Osteoblast (primary cell): ENCODE measurements around the gene KCNAB1. TPM values are rescaled to one million over a fixed set of nuclear protein-coding genes. Genes with fewer than 3 reads are reported as not detected.

ENCODE experiments used
- DNase-seq: peaks from one replicate; pipeline ENCODE4 v3.0.0; 2011; ENCODE audit warnings: low spot score, mixed read lengths; ENCODE audit not compliant: insufficient read length; ENCODE audit errors: missing footprints
- H2AFZ ChIP-seq: 2 replicates; pipeline ENCODE4 v1.6.0; 2011; ENCODE audit warnings: mild to moderate bottlenecking, low read length
- H3K27ac ChIP-seq: 2 replicates; pipeline ENCODE4 v1.5.1; 2011; ENCODE audit warnings: mild to moderate bottlenecking, low read depth, low read length, moderate library complexity
- H3K27me3 ChIP-seq: 2 replicates; pipeline ENCODE4 v1.6.0; 2012; ENCODE audit warnings: mild to moderate bottlenecking, control low read depth, inconsistent platforms, low read length, moderate library complexity; ENCODE audit not compliant: insufficient read depth
- H3K36me3 ChIP-seq: 2 replicates; pipeline ENCODE4 v1.5.1; 2011; ENCODE audit warnings: mild to moderate bottlenecking, low read length, control low read depth, moderate library complexity; ENCODE audit not compliant: insufficient read depth
- H3K4me1 ChIP-seq: 2 replicates; pipeline ENCODE4 v1.5.1; 2011; ENCODE audit warnings: mild to moderate bottlenecking, low read length, control low read depth, moderate library complexity; ENCODE audit not compliant: insufficient read depth
- H3K4me2 ChIP-seq: 2 replicates; pipeline ENCODE4 v1.6.0; 2011; ENCODE audit warnings: mild to moderate bottlenecking, low read length; ENCODE audit not compliant: insufficient read depth
- H3K4me3 ChIP-seq: fragments of 200-600 bp; sonication (generic); 3 replicates; pipeline ENCODE4 v1.5.1; 2012; ENCODE audit warnings: mild to moderate bottlenecking, low read length, inconsistent platforms; ENCODE audit not compliant: insufficient read depth
- H3K79me2 ChIP-seq: 2 replicates; pipeline ENCODE4 v1.6.0; 2012; ENCODE audit warnings: mild to moderate bottlenecking, low read length, control low read depth, inconsistent platforms; ENCODE audit not compliant: insufficient read depth
- H3K9me3 ChIP-seq: 2 replicates; pipeline ENCODE4 v1.5.1; 2011; ENCODE audit warnings: low read depth, low read length, control low read depth
- H4K20me1 ChIP-seq: 2 replicates; pipeline ENCODE4 v1.6.0; 2012; ENCODE audit warnings: mild to moderate bottlenecking, low read length, control low read depth; ENCODE audit not compliant: insufficient read depth
- total RNA-seq: library from RNA; depleted of rRNA; stranded (reverse); fragments of >200 nt; gene quantifications from 2 replicates; pipeline ENCODE4 v1.2.3, GENCODE V29; 2012
- TF ChIP-seq, protein P1 (sequence below): IDR thresholded peaks from 2 replicates; pipeline ENCODE4 v1.5.1; 2011; ENCODE audit warnings: mild to moderate bottlenecking, low read depth, low read length, moderate library complexity; ENCODE audit errors: extremely low read depth

The KCNAB1 gene
- total RNA-seq, 1 donor = 0.36 TPM

DNA sequence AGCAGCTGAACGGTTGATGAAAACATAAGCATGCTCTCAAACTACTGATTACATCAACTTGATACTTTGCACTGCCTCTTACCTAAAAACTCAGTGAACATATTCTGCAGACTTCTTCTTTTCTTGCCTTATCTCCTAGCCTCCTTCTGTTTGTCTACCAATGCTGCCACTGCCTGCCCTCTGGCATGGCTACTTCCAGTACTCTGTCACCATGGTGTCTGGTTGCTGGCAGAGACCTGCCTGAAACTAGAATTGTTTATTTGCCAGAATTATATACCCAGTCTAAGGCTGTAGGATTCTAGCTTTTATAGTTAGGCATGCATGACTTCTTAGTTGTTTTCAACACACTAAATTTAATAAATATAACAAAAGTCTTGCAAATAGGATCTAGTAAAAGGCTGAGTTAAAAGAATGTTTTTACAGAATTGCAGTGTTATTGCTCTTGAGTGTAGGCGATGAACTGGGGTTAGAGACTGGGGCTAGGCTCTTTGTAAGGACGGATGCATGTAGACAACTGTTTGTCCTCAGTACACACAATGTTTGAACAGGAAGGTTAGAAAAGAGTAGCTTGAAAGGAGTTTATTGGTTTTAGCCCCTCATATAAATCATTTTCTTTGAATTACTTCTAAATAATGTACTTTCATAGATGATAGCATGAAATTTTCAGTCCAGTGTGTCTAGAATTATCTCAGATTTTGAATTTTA is 116.3 kb downstream of the KCNAB1 start:
- H3K27me3 ChIP-seq = no peaks in the 10 kb centered on the region

DNA sequence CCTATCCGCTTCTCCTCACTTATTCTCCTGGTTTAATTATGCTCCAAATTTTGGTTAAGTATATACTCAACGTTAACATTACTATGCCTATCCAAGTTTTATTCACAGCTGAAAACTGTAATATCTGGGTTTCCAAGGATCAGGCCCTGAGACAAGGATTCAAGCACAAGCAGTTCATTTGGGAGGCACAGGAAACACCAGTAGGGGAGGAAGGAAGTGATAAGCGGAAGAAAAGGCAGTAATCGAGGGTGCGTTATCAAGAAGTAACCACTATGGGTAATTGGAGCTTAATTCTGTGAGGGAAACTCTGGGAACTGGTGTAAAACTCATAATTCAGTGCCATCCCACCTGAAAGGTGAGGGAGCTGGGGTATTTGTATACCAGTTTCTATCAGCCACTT is 120.3 kb downstream of the KCNAB1 start:
- no peak for DNase-seq
- H3K9me3 ChIP-seq = no peaks in the 10 kb centered on the region
- H3K4me1 ChIP-seq = no peaks in the 10 kb centered on the region
- H3K27me3 ChIP-seq = no peaks in the 10 kb centered on the region
- H2AFZ ChIP-seq = no peak overlapping the region
- no peaks in the 10 kb centered on the region for H3K79me2 ChIP-seq
- no peaks in the 10 kb centered on the region for H3K36me3 ChIP-seq
- TF ChIP-seq, protein P1, sequence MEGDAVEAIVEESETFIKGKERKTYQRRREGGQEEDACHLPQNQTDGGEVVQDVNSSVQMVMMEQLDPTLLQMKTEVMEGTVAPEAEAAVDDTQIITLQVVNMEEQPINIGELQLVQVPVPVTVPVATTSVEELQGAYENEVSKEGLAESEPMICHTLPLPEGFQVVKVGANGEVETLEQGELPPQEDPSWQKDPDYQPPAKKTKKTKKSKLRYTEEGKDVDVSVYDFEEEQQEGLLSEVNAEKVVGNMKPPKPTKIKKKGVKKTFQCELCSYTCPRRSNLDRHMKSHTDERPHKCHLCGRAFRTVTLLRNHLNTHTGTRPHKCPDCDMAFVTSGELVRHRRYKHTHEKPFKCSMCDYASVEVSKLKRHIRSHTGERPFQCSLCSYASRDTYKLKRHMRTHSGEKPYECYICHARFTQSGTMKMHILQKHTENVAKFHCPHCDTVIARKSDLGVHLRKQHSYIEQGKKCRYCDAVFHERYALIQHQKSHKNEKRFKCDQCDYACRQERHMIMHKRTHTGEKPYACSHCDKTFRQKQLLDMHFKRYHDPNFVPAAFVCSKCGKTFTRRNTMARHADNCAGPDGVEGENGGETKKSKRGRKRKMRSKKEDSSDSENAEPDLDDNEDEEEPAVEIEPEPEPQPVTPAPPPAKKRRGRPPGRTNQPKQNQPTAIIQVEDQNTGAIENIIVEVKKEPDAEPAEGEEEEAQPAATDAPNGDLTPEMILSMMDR = no peak
- H3K4me2 ChIP-seq = no peak overlapping the region
- H4K20me1 ChIP-seq = no peaks in the 10 kb centered on the region
- no peak overlapping the region for H3K27ac ChIP-seq
- no peak overlapping the region for H3K4me3 ChIP-seq

More for the DNA sequence above, 116.3 kb downstream of the KCNAB1 start:
- DNase-seq = no peak
- TF ChIP-seq, protein P1 = no peak
- H3K4me1 ChIP-seq = no peaks in the 10 kb centered on the region
- H3K4me2 ChIP-seq = no peak overlapping the region
- no peaks in the 10 kb centered on the region for H3K79me2 ChIP-seq
- no peak overlapping the region for H2AFZ ChIP-seq
- no peaks in the 10 kb centered on the region for H3K9me3 ChIP-seq
- H4K20me1 ChIP-seq = no peaks in the 10 kb centered on the region
- no peaks in the 10 kb centered on the region for H3K36me3 ChIP-seq
- H3K27ac ChIP-seq = no peak overlapping the region
- H3K4me3 ChIP-seq = no peak overlapping the region

DNA sequence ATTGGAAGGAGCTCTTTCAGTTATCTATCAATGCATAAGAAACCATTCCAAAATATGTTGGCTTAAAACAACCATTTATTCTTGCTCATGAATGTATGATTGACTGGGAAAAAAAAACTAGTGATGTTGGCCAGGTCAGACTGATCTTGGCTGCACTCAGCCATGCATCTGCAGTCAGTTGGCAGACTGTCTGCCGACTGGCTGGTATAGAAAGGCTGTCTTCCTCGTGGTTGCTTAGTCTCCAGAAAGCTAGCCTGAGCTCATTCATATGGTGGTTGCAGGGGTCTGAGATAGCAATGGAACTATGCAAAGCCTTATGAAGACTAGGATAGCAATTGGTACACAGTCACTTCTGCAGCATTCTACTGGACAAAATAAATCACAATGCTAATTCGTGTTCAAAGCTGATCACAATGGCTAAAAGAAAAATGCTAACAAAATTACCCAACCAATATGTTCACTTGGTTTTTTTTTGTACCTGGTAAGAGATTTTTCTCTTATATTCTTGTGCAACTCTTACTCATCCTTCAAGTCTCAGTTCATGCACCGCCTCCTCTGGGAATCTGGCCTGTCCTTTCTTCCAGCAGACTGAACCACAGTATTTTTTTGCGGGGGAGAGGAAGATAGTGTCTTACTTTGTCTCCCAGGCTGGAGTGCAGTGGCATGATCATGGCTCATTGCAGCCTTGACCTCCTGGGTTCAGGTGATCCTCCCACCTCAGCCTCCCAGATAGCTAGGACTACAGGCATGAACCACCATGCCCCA is 126.8 kb downstream of the KCNAB1 start:
- TF ChIP-seq, protein P1 = no peak
- no peak overlapping the region for H2AFZ ChIP-seq
- DNase-seq = no peak

DNA sequence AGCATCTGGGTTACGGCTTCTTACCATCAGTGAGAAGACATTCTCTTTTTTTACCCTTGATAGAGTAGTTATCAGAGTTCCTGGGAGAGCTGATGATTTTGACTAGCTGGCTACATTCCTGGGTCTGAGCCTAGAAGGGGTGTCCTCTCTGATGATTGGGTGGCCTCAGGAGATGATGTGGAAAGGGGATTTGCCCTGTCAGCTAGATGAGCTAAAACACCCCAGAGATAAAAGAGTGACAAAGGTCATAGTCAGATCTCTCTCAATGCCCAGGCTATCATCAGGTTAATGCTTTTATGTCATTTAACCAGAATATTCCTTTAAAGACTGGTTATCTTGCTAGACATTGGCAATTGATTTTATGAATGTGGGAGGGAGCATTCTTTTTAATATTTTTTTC is 130.2 kb downstream of the KCNAB1 start:
- H3K4me1 ChIP-seq = no peaks in the 10 kb centered on the region
- no peaks in the 10 kb centered on the region for H3K79me2 ChIP-seq
- TF ChIP-seq, protein P1 = no peak
- no peak overlapping the region for H3K27ac ChIP-seq
- DNase-seq = no peak
- H3K4me3 ChIP-seq = no peak overlapping the region
- H4K20me1 ChIP-seq = no peaks in the 10 kb centered on the region
- H3K36me3 ChIP-seq = no peaks in the 10 kb centered on the region
- no peaks in the 10 kb centered on the region for H3K9me3 ChIP-seq
- no peak overlapping the region for H3K4me2 ChIP-seq
- H3K27me3 ChIP-seq = no peaks in the 10 kb centered on the region
- no peak overlapping the region for H2AFZ ChIP-seq

More for the DNA sequence above, 126.8 kb downstream of the KCNAB1 start:
- Histone ChIP-seq H3K9me3 (no peaks in the 10 kb centered on the region), H3K79me2 (no peaks in the 10 kb centered on the region), H3K4me2 (no peak overlapping the region), H3K27ac (no peak overlapping the region), H3K4me3 (no peak overlapping the region), H3K27me3 (no peaks in the 10 kb centered on the region), H3K36me3 (no peaks in the 10 kb centered on the region), H4K20me1 (no peaks in the 10 kb centered on the region), H3K4me1 (no peaks in the 10 kb centered on the region)
